ENCODE results near the gene MAGEB17.
"Not testable (repeated sequence)": the region's sequence is repeated elsewhere in the genome, so short reads cannot be mapped to it uniquely, and the experiment has no call there.

The MAGEB17 gene

DNA sequence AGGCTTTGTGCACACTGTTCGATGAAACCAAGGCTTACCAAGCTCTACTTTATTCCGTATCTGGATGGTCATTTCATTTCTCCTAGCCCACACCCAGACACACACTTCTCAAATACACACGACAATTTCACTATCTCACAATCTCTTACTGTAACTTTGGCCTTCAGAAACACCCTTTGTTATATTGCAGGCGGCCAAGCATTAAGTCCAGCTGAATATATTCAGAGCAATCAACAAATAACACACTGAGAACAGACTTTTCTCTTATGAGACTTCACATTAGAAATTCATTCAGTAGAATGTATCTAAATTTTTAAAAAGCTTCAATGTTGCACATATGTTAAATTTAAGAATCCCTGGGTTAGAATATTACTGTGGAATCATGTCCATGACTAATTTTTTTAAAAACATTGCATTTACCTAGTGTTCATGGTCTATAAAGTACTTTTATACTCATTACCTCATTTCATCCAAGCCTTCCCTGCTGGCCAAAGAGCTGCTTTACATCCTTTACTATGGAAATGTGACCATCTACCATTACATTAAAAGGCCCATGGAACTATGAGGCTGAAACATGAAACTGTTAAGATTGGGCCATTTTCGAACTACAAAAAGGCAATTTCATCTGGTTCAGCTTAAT is 10.5 kb upstream of the MAGEB17 start:
- no peak for DNase-seq

DNA sequence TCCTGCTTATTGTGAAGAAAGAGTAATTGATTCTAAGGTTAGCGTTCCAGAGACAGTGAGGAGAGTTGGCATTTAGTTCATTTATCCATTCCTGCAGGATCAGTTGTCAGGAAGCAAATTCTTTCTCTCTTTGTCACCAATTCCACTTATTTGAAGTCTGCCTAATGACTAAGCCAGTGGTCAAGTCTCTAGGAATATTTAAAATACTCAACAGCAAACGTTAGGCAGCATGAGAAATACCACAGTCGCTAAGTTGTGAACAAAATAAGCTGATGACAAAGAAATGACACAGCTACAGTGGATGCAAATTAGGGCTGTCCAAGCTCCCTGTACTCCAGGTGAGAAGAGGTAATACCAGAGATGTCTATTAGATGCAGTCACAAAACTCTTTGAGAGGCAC is 6.6 kb upstream of the MAGEB17 start:
- DNase-seq = peak; percentile 79

DNA sequence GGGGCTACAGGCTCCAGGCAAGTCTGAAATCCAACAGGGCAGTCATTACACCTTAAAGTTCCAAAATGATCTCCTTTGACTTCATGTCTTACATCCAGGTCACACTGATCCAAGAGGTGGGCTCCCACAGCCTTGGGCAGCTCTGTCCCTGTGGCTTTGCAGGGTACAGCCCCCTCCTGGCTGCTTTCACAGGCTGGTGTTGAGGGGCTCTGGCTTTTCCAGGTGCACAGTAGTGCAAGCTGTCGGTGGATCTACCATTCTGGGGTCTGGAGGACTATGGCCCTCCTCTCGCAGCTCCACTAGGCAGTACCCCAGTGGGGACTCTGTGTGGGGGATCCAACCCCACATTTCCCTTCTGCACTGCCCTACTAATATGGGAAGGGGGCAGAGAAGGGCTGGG is 6.1 kb upstream of the MAGEB17 start:
- DNase-seq = not testable (repeated sequence)

- no peak for DNase-seq
Observed at GRCh38 chrX:16162391-16162790, 4.9 kb upstream of the MAGEB17 start.

- DNase-seq = no peak
Observed at GRCh38 chrX:16164748-16165147, 2.5 kb upstream of the MAGEB17 start.

DNA sequence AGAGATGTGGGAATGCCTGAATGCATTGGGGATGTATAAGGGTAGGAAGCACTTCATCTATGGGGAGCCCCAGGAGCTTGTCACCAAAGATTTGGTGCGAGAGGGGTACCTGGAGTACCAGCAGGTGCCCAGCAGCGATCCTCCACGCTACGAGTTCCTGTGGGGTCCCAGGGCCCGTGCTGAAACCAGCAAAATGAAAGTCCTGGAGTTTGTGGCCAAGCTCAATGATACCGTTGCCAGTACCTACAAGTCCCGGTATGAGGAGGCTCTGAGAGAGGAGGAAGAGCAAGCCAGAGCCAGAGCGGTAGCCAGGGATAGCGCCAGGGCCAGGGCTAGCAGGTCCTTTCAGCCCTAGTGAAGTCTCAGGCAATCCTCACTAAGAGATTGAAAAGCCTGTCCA is 3.8 kb downstream of the MAGEB17 start:
- DNase-seq = no peak

GRCh38 chrX:16171944-16172343 is 4.7 kb downstream of the MAGEB17 start:
- DNase-seq = no peak

DNA sequence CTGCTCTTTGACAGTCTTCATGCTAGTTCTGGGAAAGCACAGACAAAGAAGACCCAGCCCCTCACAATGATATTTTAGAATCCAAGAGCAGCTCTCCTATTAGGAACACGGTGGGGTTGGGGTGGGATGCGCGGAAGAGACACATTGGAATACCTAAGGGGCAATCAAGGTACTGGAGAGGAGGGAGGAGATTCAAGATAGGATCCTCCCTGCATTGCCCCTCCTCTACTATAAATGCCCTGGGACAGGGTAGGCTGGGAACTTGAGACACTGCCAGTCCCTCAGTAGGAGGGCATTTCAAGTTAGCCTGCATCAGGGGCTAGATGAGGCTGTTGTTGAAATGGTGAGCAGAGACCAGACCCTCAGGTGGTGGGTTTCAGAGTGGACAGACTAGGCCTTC is 5.1 kb downstream of the MAGEB17 start:
- DNase-seq = no peak

DNA sequence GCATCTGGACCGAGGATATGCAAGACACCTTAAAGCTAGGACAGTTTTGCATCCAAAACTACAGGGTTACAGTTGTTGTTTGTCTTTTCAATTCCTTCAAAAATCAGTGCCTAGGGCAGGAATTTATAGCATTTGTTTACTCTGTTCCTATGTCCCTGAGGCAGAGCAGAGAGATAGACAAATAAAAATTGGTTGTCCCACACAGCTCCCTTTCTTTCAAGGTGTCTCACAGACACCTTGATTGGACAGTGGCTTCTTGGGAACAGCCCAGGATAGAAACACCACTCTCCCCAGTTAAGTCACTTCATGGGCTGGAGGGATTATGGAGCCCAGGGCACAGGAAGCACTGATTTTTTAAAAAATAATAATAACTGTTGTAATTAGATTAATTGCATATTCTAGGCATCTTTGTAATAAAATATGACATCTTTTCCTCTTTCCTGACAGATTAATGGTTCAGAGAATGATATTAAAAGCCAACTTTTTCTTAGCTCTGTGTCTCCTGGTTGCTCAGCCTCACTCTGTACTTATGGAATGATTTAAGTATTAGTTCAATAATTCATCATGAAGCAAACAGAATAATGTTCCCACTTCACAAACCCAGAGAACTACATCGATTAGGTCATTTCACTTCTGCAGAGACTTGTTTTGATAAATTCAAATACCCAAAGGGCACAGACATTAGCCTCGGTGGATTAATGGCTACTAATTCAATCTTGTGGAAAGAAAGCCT is 8.2 kb downstream of the MAGEB17 start:
- no peak for DNase-seq

GRCh38 chrX:16177260-16177659 is 10.0 kb downstream of the MAGEB17 start:
- no peak for DNase-seq

GRCh38 chrX:16183843-16184242 is 16.6 kb downstream of the MAGEB17 start:
- not testable (repeated sequence) for DNase-seq

- DNase-seq = peak; percentile 61
Observed at GRCh38 chrX:16185725-16186136, 18.4 kb downstream of the MAGEB17 start.

- no peak for DNase-seq
Observed at GRCh38 chrX:16186380-16187007, 19.2 kb downstream of the MAGEB17 start.

DNA sequence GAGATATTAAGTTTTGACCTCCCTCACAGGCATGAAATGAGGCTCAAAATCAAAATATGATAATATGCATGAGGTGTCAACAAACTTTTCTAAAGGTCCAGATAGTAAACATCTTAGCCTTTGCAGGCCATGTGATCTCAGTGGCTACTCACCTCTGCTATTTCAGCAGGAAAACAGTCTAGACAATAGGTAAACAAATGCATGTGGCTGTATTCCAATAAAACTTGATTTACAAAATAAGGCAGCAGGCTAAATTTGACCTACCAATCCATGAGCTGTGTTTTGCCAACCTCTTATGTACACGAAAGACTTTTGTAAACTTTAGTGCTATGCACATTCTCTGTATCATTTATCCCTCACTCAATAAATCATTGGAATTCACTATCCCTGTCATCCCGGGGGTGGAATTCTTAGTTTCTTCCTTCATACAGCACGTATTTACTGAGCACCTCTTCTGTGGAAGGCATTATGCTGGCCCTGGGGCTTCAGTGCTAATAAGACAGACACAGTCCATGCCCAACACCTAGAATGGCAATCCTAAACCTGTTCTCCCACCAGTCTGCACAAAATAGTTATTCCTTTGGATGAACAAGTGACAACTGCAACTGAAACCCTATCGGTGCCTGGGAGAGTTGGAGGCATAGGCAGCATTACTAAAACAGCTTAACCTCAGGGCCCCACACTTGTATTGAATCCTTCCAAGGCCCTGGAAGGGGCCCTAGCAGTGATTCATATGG is 19.9 kb downstream of the MAGEB17 start:
- DNase-seq = no peak

DNA sequence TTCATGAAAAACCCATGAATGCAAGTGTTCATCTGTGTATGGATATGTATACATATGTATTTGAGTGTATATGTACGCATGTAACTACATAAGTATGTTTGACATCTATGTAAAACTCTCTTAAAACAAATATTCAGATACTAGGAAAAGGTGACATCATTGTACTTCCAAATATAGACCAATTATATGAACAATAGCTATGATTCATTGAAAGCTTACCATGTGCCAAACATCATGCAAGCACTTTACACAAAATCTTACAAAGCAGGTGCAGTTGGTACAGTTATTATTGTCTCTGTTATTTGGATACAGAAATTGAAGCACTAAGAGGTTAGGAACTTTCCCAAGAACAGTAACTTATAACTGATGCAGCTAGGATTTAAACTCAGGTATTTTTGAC is 21.4 kb downstream of the MAGEB17 start:
- no peak for DNase-seq

- DNase-seq = no peak
Observed at GRCh38 chrX:16191605-16192004, 24.3 kb downstream of the MAGEB17 start.

DNA sequence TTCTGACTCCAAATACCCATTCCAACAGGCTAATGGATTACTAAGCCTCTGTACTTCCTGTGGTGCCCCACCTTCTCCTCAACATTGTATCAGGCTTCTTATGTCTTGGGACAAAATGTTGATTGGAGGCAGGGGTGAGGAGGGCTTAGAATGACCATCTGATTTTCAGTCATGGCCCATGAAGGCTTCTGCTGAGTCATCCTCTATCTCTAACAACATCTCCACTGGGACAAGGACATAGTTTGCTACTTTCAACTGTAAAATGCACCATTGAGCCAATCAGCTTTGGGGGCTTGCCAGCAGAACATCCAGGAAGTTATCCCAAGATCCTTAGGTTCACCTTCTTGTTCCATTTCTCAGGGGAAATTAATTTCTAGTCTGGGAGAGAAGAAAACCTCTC is 29.5 kb downstream of the MAGEB17 start:
- DNase-seq = no peak

- no peak for DNase-seq
Observed at GRCh38 chrX:16199343-16199742, 32.1 kb downstream of the MAGEB17 start.

- no peak for DNase-seq
Observed at GRCh38 chrX:16202943-16203342, 35.7 kb downstream of the MAGEB17 start.

GRCh38 chrX:16204538-16204937 is 37.3 kb downstream of the MAGEB17 start:
- no peak for DNase-seq

- DNase-seq = no peak
Observed at GRCh38 chrX:16205840-16206239, 38.6 kb downstream of the MAGEB17 start.

- DNase-seq = no peak
Observed at GRCh38 chrX:16207634-16208033, 40.4 kb downstream of the MAGEB17 start.

DNA sequence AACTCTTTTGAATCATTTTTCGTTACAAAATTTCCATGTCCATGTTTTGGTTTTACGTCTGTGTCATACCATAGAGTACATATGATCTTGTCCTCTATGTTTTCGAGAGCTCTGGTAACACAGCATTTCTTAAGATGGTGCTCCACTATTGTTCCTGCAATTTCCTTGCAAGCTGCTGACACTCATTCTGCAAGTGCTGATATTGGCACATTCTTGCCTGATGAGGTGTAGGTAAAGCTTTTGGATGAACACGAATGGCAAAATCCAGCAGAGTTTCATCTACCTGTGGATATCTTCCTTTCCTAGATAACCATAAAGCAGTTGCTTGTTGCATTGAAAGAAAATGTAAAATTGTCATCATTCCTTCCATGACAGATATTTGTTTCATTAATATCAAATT is 41.3 kb downstream of the MAGEB17 start:
- DNase-seq = peak; percentile 1

- no peak for DNase-seq
Observed at GRCh38 chrX:16210061-16210460, 42.8 kb downstream of the MAGEB17 start.
